Measurements from ENCODE around the gene ZNF223.

Gene ZNF223

GRCh38 chr19:44072543-44073401 is 20.9 kb downstream of the ZNF223 start:
- DNase-seq: no peak

- DNase-seq: no peak
These were observed 24.5 kb downstream of the ZNF223 start for GRCh38 chr19:44076325-44076724.

- no peak for DNase-seq
These were observed 40.3 kb downstream of the ZNF223 start for GRCh38 chr19:44092108-44092507.

GRCh38 chr19:44093931-44094765 is 42.3 kb downstream of the ZNF223 start, which contains the start of gene ZNF224:
Gene ZNF224, plus strand, starts transcription at chr19:44094361. Its CDS starts 3,513 bp downstream, at chr19:44097874.
- DNase-seq: peak; percentile 86

DNA sequence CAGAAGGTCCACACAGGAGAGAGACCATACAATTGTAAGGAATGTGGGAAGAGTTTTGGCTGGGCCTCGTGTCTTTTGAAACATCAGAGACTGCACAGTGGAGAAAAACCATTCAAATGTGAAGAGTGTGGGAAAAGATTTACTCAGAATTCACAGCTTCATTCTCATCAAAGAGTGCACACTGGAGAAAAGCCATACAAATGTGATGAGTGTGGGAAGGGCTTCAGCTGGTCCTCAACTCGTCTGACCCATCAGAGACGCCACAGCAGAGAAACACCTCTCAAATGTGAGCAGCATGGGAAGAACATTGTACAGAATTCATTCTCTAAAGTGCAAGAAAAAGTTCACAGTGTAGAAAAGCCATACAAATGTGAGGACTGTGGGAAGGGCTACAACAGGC is 55.9 kb downstream of the ZNF223 start:
- DNase-seq: no peak

DNA sequence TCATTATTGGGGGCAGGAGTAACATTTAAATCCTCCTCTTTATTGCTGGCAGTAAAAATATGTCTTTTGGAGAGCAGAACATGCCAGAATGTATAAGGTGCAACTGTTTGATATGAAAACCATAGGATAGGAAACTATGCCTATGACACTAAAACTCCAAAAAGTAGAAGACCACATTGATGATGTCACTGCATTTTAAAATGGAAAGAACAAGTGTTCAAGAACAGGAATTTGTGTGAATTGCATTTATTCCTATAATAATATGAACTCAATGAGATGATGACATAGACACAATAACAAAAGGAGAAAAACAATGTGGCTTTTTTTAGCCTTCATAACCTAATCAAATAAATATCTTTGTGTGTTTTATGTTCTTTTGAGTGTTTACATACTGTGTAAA is 57.6 kb downstream of the ZNF223 start:
- DNase-seq: no peak

DNA sequence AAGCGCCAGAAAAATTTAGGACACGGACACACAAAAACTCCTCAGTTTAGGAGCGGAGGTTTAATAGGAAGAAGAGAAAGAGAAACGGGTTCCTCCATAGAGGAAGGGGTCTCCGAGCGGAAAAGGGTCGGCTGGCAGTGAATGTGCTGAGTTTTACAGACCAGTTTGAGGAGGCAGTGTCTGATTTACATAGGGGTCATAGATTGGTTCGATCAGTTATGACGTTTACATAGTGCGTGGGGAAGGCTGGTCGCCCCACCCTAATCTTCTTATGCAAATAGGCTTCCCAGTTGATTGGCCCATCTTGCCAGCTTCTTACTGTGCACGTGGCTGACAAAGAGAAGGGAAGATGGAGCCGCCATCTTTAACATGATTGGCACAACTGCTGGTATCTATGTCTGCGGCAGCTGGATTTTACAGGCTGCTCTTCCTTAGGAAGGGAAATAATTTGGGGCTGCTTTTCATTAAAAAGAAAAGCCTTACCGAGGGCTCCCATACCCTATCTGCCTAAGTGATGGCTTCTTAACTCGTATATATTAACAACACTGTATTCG is 60.2 kb downstream of the ZNF223 start:
- DNase-seq: no peak

DNA sequence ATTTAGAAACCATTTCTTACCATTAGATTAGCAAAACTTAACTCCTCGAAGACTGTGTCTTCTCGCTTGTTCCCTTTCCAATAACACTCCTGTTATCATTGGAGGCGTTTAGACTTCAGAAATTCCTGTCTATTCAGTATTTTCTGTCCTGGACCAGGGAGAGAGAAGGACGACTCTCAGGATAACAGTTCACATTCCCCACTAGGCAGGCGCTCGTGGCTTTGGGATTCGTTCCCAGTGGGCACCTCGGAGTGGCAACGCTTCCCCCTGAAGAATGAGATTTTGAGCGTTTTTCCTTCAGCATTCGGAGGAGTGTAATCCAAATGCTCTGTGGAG is 60.9 kb downstream of the ZNF223 start:
- no peak for DNase-seq

- peak; percentile 95 for DNase-seq
These were observed 61.4 kb downstream of the ZNF223 start, which contains the start of gene ZNF225 for GRCh38 chr19:44113138-44113783. Gene ZNF225, plus strand, starts transcription at chr19:44113399. Its CDS starts 2,429 bp downstream, at chr19:44115828.

GRCh38 chr19:44113784-44114390 is 62.1 kb downstream of the ZNF223 start:
- no peak for DNase-seq
